Measurements from ENCODE around the gene DUOXA2. TPM values are rescaled to one million over a fixed set of nuclear protein-coding genes. Genes with fewer than 3 reads are reported as not detected.

Gene DUOXA2
- total RNA-seq, 2 donors from 2014 or later: 30.2 to 48.5 TPM

DNA sequence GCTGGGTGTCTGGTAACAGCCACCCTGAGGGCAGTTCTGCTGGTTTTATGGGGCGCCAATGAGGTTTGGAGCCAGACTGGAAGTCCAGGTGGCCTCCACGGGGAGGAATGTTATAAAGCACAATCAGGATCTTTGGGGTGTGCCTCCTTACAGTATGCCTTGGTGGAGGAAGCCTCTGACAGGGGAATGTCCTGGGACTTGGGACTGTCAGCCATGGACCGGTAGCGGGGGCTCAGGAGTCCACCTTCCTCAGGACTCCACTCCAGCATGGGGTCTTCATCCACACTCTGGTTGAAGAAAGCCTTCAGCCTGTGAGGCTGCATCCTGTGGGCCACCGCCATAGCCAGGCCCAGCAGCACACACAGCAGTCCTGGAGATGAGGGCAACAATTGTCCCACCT is 4.9 kb downstream of the DUOXA2 start:
- TF ChIP-seq, protein P1, sequence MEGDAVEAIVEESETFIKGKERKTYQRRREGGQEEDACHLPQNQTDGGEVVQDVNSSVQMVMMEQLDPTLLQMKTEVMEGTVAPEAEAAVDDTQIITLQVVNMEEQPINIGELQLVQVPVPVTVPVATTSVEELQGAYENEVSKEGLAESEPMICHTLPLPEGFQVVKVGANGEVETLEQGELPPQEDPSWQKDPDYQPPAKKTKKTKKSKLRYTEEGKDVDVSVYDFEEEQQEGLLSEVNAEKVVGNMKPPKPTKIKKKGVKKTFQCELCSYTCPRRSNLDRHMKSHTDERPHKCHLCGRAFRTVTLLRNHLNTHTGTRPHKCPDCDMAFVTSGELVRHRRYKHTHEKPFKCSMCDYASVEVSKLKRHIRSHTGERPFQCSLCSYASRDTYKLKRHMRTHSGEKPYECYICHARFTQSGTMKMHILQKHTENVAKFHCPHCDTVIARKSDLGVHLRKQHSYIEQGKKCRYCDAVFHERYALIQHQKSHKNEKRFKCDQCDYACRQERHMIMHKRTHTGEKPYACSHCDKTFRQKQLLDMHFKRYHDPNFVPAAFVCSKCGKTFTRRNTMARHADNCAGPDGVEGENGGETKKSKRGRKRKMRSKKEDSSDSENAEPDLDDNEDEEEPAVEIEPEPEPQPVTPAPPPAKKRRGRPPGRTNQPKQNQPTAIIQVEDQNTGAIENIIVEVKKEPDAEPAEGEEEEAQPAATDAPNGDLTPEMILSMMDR (IDR thresholded peaks at IDR 0.05): no peak
- H3K4me3 ChIP-seq: no peak overlapping the region
- DNase-seq: no peak
- H3K27me3 ChIP-seq: peaks cover 32% of the 10 kb centered on the region
- H3K27ac ChIP-seq: no peak overlapping the region
- H3K9me3 ChIP-seq: no peaks in the 10 kb centered on the region
- intact Hi-C loops (cut with DNase I): loop anchor here (5.0 kb wide), 2 partner anchors 67 to 152 kb away; no protein-coding TSS in a partner anchor
- no peaks in the 10 kb centered on the region for H3K36me3 ChIP-seq
- H3K9ac ChIP-seq (ENCODE audit: low read depth in 2 of 2, low read length in 2 of 2): no peak overlapping the region
- peaks cover 3% of the 10 kb centered on the region for H3K4me1 ChIP-seq

DNA sequence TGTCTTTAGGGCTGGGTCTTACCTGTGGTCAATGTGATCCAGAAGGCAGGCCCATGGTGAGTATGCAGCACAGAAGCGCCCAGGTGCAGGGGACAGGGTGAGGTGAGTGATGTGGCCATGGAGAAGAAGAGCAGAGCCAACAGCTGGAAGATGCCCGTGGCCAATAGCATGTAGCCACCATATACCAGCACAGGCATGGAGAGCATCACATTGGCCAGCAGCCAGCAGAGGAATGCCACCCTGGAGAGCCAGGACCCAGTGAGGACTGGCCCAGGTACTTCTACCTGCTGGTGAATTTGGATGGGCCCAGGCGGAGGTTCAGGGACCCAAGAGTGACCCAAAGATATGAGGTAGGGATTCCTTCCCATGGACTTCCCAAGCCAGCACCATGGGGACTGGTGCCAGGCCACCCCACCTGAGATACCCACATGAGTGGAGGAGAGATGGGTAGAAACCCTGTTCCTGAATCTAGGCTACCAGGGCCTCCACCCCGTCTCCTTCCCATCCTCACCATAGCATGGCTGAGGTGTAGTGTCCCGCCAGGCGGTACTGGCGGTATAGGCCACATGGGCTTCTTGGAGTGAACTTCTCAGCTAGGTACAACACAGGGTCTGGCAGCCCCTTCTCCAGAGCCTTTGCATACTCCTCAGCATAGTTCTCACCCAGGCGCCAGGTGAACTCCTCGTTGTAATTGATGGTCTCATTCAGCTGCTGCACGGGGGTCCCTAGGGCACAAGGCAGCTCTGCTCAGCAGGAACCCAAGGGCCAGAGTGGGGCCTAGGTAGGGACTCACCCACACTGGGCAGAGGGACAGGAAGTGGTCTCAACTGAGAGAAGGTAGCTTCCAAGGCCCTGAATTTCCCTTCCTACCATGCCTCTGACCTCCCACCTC is 6.2 kb downstream of the DUOXA2 start:
- intact Hi-C loops (cut with DNase I): no loop called here
- Histone ChIP-seq H3K9ac (ENCODE audit: low read depth in 2 of 2, low read length in 2 of 2) (no peak overlapping the region), H3K9me3 (no peaks in the 10 kb centered on the region), H3K4me3 (no peak overlapping the region), H3K4me1 (peaks cover 3% of the 10 kb centered on the region), H3K27ac (no peak overlapping the region), H3K27me3 (peaks cover 21% of the 10 kb centered on the region), H3K36me3 (no peaks in the 10 kb centered on the region)
- TF ChIP-seq, protein P1 (IDR thresholded peaks at IDR 0.05): no peak
- no peak for DNase-seq

DNA sequence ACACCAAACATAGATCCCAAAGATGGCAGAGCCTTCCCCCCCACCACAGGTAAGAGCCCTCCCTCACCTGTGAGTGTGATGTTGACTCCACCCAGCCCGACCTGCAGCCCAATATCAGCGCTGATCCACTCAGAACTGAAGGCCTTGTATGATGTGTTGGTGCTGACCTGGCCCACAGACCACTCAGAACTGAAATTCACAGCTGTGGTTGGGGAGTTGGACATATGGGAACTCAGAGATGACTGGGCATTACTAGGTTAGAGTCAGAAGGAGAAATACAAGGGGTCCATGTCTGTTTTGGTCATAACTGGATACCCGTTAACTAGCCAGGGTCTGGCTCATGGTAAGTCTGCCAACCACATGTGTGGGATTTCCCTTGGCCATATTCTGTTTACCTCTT is 6.9 kb downstream of the DUOXA2 start:
- H3K9ac ChIP-seq (ENCODE audit: low read depth in 2 of 2, low read length in 2 of 2): no peak overlapping the region
- TF ChIP-seq, protein P1 (IDR thresholded peaks at IDR 0.05): no peak
- H3K27ac ChIP-seq: no peak overlapping the region
- no peaks in the 10 kb centered on the region for H3K36me3 ChIP-seq
- H3K4me1 ChIP-seq: peaks cover 3% of the 10 kb centered on the region
- H3K4me3 ChIP-seq: no peak overlapping the region
- H3K27me3 ChIP-seq: peaks cover 16% of the 10 kb centered on the region
- intact Hi-C loops (cut with DNase I): no loop called here
- no peak for DNase-seq
- H3K9me3 ChIP-seq: no peaks in the 10 kb centered on the region

DNA sequence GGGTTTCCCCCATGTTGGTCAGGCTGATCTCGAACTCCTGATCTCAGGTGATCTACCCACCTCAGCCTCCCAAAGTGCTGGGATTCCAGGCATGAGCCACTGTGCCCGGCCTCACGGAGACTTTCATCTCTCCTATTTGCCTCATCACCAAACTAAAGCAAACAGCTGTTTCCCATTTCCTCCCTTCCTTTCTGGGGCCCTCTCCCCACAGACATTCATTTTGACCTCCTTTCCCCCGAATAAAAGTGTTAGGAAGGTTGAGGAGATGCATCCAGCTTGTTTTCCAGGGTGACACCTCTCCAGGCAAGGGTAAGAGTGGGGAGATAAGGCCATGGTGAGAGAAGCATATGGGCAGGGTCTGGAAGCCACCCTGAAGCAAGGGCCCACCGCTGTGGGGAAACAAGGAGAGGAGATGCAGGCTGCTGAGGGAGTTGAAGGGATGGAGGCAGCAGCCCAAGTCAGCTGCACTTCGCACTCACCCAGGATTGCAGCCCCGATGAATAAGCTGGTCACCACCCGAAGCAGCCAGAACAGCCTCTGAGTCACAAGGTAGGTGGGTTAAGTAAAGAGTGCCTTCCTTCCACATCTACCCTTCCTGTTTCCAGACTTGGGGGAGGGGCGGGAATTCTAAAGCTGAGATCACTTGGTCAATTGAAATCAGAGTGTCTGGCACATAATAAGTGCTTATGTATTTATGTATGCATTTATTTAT is 7.7 kb downstream of the DUOXA2 start:
- no peak for DNase-seq
- intact Hi-C loops (cut with DNase I): no loop called here
- Histone ChIP-seq H3K9ac (ENCODE audit: low read depth in 2 of 2, low read length in 2 of 2) (no peak overlapping the region), H3K9me3 (no peaks in the 10 kb centered on the region), H3K4me3 (no peak overlapping the region), H3K27me3 (peaks cover 8% of the 10 kb centered on the region), H3K36me3 (no peaks in the 10 kb centered on the region), H3K27ac (no peak overlapping the region), H3K4me1 (peaks cover 3% of the 10 kb centered on the region)
- TF ChIP-seq, protein P1 (IDR thresholded peaks at IDR 0.05): no peak

DNA sequence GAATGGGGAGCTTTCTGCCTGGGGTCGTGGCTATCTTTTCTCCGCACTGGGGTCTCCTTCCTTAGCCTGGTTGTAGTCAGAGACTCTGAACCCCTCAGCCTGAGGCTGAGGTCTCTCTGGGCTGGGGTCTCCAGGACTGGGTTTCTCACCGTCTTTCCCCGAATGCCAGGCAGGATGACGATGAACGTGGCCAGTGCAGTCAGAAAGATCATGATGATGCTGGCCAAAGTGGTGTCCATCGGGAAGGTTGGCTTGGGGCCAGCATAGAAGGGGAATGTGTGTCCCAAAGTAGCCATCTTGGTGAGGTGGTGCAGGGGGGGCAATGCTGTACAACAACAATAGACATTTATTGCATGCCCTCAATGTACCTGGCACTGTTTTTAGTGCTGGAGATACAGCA is 8.6 kb downstream of the DUOXA2 start:
- no peak overlapping the region for H3K9ac ChIP-seq (ENCODE audit: low read depth in 2 of 2, low read length in 2 of 2)
- DNase-seq: no peak
- H3K9me3 ChIP-seq: no peaks in the 10 kb centered on the region
- TF ChIP-seq, protein P1 (IDR thresholded peaks at IDR 0.05): no peak
- H3K4me1 ChIP-seq: peaks cover 2% of the 10 kb centered on the region
- no peaks in the 10 kb centered on the region for H3K36me3 ChIP-seq
- peaks cover under 1% of the 10 kb centered on the region for H3K27me3 ChIP-seq
- no peak overlapping the region for H3K4me3 ChIP-seq
- intact Hi-C loops (cut with DNase I): no loop called here
- no peak overlapping the region for H3K27ac ChIP-seq
